HG02610 (cell line): ENCODE data around the gene ALDH4A1.
"Not testable (repeated sequence)": the region's sequence is repeated elsewhere in the genome, so short reads cannot be mapped to it uniquely, and the experiment has no call there.

Source experiments
- ATAC-seq: cut with Tn5 transposase; IDR thresholded peaks from one replicate; pipeline ENCODE4 v1.9.1; 2021; ENCODE audit warnings: mild to moderate bottlenecking, moderate library complexity; ENCODE audit not compliant: unreplicated experiment

The ALDH4A1 gene

GRCh38 chr1:18879215-18879790 lies 23.1 kb downstream of the ALDH4A1 start:
- ATAC-seq: no peak

- no peak for ATAC-seq
Observed at GRCh38 chr1:18878538-18879214, 23.7 kb downstream of the ALDH4A1 start.

- ATAC-seq: no peak
Observed at GRCh38 chr1:18877282-18877681, 25.1 kb downstream of the ALDH4A1 start.

GRCh38 chr1:18876210-18876609 lies 26.1 kb downstream of the ALDH4A1 start:
- no peak for ATAC-seq

- no peak for ATAC-seq
Observed at GRCh38 chr1:18875796-18876128, 26.6 kb downstream of the ALDH4A1 start.

- no peak for ATAC-seq
Observed at GRCh38 chr1:18875107-18875795, 27.1 kb downstream of the ALDH4A1 start.

- no peak for ATAC-seq
Observed at GRCh38 chr1:18874600-18874999, 27.8 kb downstream of the ALDH4A1 start.

GRCh38 chr1:18874036-18874435 lies 28.3 kb downstream of the ALDH4A1 start:
- ATAC-seq: no peak

GRCh38 chr1:18872071-18872611 lies 30.2 kb downstream of the ALDH4A1 start:
- no peak for ATAC-seq

GRCh38 chr1:18871401-18872070 lies 30.8 kb downstream of the ALDH4A1 start:
- ATAC-seq: no peak

GRCh38 chr1:18870957-18871356 lies 31.4 kb downstream of the ALDH4A1 start:
- ATAC-seq: no peak

GRCh38 chr1:18870595-18870865 lies 31.8 kb downstream of the ALDH4A1 start:
- not testable (repeated sequence) for ATAC-seq

GRCh38 chr1:18869847-18870594 lies 32.3 kb downstream of the ALDH4A1 start:
- ATAC-seq: no peak

GRCh38 chr1:18868801-18869424 lies 33.4 kb downstream of the ALDH4A1 start:
- no peak for ATAC-seq

- no peak for ATAC-seq
Observed at GRCh38 chr1:18868354-18868753, 34.0 kb downstream of the ALDH4A1 start.

- ATAC-seq: no peak
Observed at GRCh38 chr1:18866846-18867245, 35.5 kb downstream of the ALDH4A1 start.

- no peak for ATAC-seq
Observed at GRCh38 chr1:18866314-18866713, 36.0 kb downstream of the ALDH4A1 start.

GRCh38 chr1:18865176-18865575 lies 37.2 kb downstream of the ALDH4A1 start:
- no peak for ATAC-seq

GRCh38 chr1:18861590-18861989 lies 40.8 kb downstream of the ALDH4A1 start:
- no peak for ATAC-seq

- no peak for ATAC-seq
Observed at GRCh38 chr1:18861082-18861481, 41.3 kb downstream of the ALDH4A1 start.

- no peak for ATAC-seq
Observed at GRCh38 chr1:18859560-18859959, 42.8 kb downstream of the ALDH4A1 start, which contains the start of gene TAS1R2. Gene TAS1R2, minus strand, starts transcription at chr1:18859660. Its CDS starts 0 bp downstream, at chr1:18859660.
